ENCODE results near the gene DDX59.
A peak's percentile ranks its signal among the peaks of the same experiment; 100 is the strongest.

Gene DDX59

DNA sequence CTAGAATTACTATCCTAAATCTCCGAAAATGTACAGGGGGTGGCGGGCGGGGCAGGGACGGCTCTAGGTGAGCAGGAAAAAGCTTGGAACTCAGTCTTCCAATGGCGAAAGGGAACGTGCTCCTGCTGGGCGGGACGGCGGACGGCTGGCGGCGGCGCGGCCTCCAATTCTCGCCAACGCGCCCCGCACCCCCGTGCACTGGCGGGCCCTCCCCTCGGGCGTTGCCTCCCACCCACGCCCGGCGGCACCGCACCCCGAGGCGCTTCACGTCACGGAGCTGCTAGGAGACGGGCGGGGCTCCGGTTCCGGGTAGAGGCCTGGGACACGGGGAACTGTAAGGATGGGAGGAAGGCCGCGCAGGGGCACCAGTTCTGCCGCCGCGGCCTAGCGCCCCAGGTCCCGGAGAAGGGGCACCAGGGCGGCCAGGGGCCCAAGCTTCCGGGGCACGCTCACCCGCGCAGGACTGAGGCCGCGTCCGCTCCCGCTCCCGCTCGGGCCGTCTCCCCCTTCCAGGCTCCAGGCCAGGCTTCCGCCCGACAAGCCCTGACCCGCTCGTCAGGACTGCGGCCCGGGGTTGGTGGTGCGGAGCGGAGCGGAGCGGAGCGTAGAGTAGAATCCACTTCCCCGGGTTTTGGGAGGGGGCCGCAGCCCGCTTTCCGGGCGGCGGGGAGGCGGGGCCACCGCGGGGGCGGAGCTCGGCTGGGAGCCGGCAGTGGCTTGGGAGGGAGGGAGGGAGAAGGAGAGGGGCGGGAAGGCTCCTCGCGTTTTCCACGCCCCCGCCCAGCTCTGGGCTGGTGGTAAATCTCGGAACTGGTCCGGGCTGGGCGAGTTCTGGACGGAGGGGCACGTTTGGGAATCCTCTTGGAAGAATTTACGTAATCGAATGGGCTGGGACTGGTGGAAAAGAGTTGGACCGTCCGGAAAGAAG lies at the start of gene DDX59:
Gene DDX59 (minus strand): TSS at position 594 of the 928 bp plus-strand sequence. CDS start 3,167 bp downstream, outside the sequence.
- peak; percentile 86 for DNase-seq (ENCODE audit: low read depth)

GRCh38 chr1:200714504-200715187 lies 44.9 kb upstream of the DDX59 start:
- no peak for DNase-seq (ENCODE audit: low read depth)

- no peak for DNase-seq (ENCODE audit: low read depth)
Observed at GRCh38 chr1:200710166-200710565, 40.5 kb upstream of the DDX59 start.

DNA sequence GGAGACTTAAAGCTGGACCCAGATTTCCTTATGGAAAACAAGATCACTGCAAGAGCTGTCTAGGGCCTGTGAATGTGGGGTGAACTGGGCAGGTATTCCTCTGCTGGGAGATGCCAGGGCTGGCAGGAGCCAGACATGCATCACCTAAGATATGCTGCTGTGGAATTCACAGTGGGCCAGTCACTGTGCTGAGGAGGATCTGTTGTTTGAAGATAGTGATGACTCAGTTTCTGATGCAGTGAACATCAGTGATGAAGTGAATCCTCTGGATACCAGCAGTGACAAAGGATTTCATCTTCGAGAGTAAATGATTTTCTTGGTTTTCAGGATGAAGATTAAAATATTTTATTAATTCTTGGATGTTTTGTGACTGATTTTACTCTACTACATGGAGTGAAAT lies 39.1 kb upstream of the DDX59 start:
- peak; percentile 5 for DNase-seq (ENCODE audit: low read depth)

- no peak for DNase-seq (ENCODE audit: low read depth)
Observed at GRCh38 chr1:200708161-200708560, 38.5 kb upstream of the DDX59 start.

GRCh38 chr1:200707116-200707515 lies 37.4 kb upstream of the DDX59 start:
- DNase-seq (ENCODE audit: low read depth), result no peak

- no peak for DNase-seq (ENCODE audit: low read depth)
Observed at GRCh38 chr1:200706111-200706814, 36.6 kb upstream of the DDX59 start.

- DNase-seq (ENCODE audit: low read depth), result no peak
Observed at GRCh38 chr1:200704986-200705500, 35.3 kb upstream of the DDX59 start.

GRCh38 chr1:200699871-200700270 lies 30.2 kb upstream of the DDX59 start:
- no peak for DNase-seq (ENCODE audit: low read depth)

- no peak for DNase-seq (ENCODE audit: low read depth)
Observed at GRCh38 chr1:200694738-200695137, 25.0 kb upstream of the DDX59 start.

DNA sequence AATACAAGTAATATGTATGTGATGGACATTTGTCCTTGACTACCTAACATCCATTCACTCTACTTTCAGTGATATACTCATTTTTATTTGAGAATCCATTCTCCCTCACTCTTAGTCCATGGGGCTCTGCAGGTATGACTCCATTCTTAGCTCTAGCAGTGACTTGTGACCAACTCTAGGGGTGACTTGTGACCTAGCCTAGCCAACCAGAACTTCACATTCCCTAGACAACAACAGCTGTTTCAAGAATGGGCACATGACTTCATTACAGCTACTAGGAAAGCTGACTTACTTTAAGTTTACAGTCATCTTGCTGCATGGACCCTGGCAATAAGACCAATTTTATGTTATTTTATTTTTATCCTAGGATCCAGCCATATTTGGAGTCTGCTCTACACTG lies 23.6 kb upstream of the DDX59 start:
- no peak for DNase-seq (ENCODE audit: low read depth)

DNA sequence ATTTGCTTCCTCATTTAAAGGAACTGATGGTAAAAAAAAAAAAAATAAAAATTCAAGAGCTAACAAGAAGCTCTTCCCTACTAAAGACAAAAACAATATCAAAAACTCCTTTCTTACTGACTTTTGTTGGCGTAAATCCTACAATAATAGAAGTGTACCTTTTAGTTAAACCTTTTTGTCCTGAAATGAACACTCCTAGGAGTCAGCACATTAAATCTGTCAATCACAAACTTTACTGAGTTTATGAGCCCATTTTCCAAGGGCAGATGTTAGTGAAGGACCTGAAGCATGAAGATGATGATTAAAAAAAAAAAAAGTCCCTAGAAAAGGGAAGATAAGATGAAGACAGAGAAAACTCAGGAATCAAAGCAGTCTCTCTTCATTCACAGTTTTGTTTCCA lies 22.6 kb upstream of the DDX59 start:
- no peak for DNase-seq (ENCODE audit: low read depth)

DNA sequence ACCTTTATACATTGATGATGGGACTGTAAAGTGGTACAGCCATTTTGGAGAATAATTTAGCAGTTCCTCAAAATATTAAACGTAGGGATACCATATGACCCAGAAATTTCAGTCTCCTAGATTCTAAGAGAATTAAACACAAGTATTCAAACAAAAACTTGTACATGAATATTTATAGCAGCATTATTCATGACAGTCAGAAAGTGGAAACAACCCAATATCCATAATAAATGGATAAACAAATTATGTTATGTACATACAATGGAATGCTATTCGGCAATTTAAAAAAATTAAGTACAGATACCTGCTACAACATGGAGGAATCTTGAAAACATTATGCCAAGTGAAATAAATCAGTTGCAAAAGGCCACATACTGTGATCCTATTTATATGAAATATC lies 16.9 kb upstream of the DDX59 start:
- no peak for DNase-seq (ENCODE audit: low read depth)

DNA sequence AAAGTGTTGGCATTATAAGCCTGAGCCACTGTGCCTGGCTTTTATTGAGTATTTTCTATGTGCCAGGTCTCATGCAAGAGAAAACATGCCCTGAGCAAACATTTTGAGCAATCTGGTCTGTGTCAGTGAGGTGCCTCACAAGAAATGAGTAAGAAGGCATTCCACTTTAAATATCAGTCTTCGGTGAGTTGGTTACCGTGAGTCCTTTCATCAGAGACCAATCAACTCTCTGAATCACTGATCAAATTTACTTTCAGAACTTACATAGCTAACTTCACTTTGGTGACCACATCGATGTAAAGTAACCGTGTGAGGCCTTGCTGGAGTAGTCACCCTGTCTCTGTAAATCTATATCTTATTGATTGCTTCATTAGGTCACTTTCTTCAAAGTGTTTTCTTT lies 14.3 kb upstream of the DDX59 start:
- DNase-seq (ENCODE audit: low read depth), result peak; percentile 65

- no peak for DNase-seq (ENCODE audit: low read depth)
Observed at GRCh38 chr1:200683298-200683697, 13.6 kb upstream of the DDX59 start.

DNA sequence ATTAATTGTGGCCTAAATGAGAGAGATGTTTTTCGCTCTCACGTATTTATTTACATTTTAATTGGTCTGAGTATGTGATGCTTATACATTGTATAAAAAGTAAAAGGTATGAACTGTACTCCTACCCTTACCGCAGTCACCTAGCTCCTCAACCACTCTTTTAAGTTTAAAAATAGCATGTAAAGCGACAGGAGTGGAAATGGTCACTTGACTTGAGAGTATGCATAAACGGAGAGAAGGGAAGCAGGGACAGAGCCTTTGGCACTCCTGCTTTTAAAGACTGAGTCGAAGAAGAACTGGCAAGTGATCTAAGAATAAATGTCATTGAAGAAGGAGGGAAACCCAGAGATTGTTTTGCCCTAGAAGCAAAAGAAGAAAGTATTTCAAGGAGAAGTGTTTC lies 11.5 kb upstream of the DDX59 start:
- DNase-seq (ENCODE audit: low read depth), result no peak

GRCh38 chr1:200676829-200677228 lies 7.1 kb upstream of the DDX59 start:
- DNase-seq (ENCODE audit: low read depth), result no peak

- DNase-seq (ENCODE audit: low read depth), result no peak
Observed at GRCh38 chr1:200675588-200675852, 5.8 kb upstream of the DDX59 start.

DNA sequence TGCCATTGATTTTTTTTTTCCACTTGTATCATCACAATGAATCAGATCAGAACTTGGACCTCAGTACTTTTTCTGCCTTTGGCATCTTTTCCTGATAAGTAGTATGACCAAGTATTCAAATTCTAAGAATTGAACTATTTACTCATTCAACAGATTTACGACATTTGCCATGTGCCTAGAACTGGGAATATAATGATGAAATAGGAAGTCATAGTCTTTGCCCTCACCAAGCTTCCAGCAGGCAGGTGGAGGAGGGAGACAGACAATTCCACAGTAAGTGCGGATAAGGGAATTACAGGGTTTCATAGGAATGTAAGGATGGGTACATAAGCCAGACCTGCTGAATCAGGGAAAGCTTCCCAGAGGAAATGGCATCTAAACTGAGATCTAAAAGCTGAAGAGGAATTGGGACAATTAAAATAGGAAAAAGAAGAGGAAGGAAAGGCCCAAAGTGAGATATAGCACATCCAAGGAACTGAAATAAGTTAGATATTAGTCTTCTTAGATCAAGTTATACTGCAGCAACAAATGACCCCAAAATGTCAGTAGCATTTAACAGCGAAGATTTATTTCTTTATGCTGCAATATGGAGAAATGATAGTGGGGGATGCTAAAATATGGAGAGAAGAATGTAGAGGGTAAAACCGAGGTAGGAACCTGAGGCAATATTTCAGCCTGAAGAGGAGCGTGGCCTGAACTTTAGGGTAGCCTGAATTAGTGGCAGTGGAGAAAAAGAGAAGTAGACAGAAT lies 5.3 kb upstream of the DDX59 start:
- DNase-seq (ENCODE audit: low read depth), result no peak

GRCh38 chr1:200673952-200674823 lies 4.5 kb upstream of the DDX59 start:
- DNase-seq (ENCODE audit: low read depth), result peak; percentile 40

GRCh38 chr1:200671235-200671786 lies 1.6 kb upstream of the DDX59 start:
- DNase-seq (ENCODE audit: low read depth), result no peak

Data from HS-5 (cell line).